ENCODE measurements around the gene SUN5.

The SUN5 gene

GRCh38 chr20:32987044-32987825 lies 17.0 kb downstream of the SUN5 start:
- Histone ChIP-seq H3K36me3 (ENCODE audit: control insufficient read depth, insufficient read depth, low read length) (no peaks in the 10 kb centered on the region), H3K4me3 (replicated peaks; ENCODE audit: low read depth, low read length) (no peak overlapping the region), H3K27me3 (replicated peaks; ENCODE audit: control insufficient read depth, insufficient read depth, low read length) (no peaks in the 10 kb centered on the region; the same call in 1 of the 2 replicates)
- TF ChIP-seq, protein P1, sequence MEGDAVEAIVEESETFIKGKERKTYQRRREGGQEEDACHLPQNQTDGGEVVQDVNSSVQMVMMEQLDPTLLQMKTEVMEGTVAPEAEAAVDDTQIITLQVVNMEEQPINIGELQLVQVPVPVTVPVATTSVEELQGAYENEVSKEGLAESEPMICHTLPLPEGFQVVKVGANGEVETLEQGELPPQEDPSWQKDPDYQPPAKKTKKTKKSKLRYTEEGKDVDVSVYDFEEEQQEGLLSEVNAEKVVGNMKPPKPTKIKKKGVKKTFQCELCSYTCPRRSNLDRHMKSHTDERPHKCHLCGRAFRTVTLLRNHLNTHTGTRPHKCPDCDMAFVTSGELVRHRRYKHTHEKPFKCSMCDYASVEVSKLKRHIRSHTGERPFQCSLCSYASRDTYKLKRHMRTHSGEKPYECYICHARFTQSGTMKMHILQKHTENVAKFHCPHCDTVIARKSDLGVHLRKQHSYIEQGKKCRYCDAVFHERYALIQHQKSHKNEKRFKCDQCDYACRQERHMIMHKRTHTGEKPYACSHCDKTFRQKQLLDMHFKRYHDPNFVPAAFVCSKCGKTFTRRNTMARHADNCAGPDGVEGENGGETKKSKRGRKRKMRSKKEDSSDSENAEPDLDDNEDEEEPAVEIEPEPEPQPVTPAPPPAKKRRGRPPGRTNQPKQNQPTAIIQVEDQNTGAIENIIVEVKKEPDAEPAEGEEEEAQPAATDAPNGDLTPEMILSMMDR (IDR thresholded peaks at IDR 0.05; ENCODE audit: insufficient read depth, low read length, poor library complexity, severe bottlenecking) = no peak
- no peak for DNase-seq (ENCODE audit: extremely low read depth, insufficient read length)

DNA sequence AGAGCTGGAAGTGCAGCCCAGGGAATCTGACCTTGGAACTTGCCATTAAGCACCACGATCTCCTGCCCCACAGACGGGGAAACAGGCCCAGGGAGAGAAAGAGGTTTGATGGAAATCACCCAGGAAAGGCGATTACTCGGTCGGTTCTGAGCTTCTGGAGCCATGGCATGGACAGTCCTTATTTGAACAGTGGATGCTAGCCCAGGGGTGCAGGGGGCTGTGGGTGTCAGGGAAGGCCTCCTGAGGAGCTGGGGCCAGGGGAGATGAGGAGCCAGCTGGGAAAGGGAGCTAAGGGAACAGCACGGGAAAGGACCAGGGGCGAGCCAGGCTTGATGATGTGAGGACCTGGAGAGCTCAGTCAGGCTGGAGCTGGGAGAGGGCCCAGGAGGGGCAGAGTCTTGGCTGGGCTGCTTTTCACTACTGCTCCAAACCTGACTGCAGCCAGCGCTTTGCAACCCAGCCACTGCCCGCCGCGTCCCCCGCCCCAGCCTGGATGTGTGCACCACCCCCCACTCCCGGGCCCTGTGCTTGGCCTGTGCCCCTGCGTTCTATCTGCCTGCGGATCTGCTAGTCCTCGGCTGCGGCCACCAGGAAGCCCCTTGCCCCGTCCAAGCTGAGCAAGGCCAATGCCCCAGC lies 17.8 kb downstream of the SUN5 start:
- no peak for DNase-seq (ENCODE audit: extremely low read depth, insufficient read length)

DNA sequence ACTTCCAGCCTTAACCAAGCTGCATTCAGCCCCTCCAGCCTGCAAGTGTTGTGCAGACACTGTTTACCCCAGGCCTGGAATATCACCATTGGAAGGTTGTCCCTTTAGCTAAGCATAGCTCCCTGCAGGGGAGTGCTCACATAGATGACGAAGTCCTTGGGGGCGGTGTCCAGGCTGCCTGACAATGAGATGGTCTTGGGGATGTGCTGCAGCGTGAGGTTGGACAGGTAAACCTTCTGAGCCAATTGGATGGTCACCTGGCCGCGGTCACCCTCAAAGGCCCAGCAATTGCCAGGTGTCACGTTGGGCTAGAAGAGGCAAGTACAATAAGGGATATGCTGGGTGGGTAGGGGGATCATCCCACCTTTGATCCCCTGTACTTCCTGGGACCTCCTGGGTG lies 18.6 kb downstream of the SUN5 start:
- Histone ChIP-seq H3K27me3 (replicated peaks; ENCODE audit: control insufficient read depth, insufficient read depth, low read length) (no peaks in the 10 kb centered on the region; the same call in 1 of the 2 replicates), H3K4me3 (replicated peaks; ENCODE audit: low read depth, low read length) (no peak overlapping the region)

More for the DNA sequence above, 17.8 kb downstream of the SUN5 start:
- Histone ChIP-seq H3K27me3 (replicated peaks; ENCODE audit: control insufficient read depth, insufficient read depth, low read length) (no peaks in the 10 kb centered on the region; the same call in 1 of the 2 replicates), H3K4me3 (replicated peaks; ENCODE audit: low read depth, low read length) (no peak overlapping the region), H3K36me3 (ENCODE audit: control insufficient read depth, insufficient read depth, low read length) (no peaks in the 10 kb centered on the region)
- TF ChIP-seq, protein P1 (IDR thresholded peaks at IDR 0.05; ENCODE audit: insufficient read depth, low read length, poor library complexity, severe bottlenecking) = no peak

GRCh38 chr20:32984631-32985354 lies 19.4 kb downstream of the SUN5 start:
- H3K36me3 ChIP-seq (ENCODE audit: control insufficient read depth, insufficient read depth, low read length) = no peaks in the 10 kb centered on the region
- no peak for DNase-seq (ENCODE audit: extremely low read depth, insufficient read length)

More for the DNA sequence above, 18.6 kb downstream of the SUN5 start:
- no peaks in the 10 kb centered on the region for H3K36me3 ChIP-seq (ENCODE audit: control insufficient read depth, insufficient read depth, low read length)
- TF ChIP-seq, protein P1 (IDR thresholded peaks at IDR 0.05; ENCODE audit: insufficient read depth, low read length, poor library complexity, severe bottlenecking) = no peak
- no peak for DNase-seq (ENCODE audit: extremely low read depth, insufficient read length)

GRCh38 chr20:32984196-32984595 lies 20.0 kb downstream of the SUN5 start:
- Histone ChIP-seq H3K27me3 (replicated peaks; ENCODE audit: control insufficient read depth, insufficient read depth, low read length) (no peaks in the 10 kb centered on the region; the same call in 1 of the 2 replicates), H3K4me3 (replicated peaks; ENCODE audit: low read depth, low read length) (no peak overlapping the region), H3K36me3 (ENCODE audit: control insufficient read depth, insufficient read depth, low read length) (no peaks in the 10 kb centered on the region)
- DNase-seq (ENCODE audit: extremely low read depth, insufficient read length) = no peak
- TF ChIP-seq, protein P1 (IDR thresholded peaks at IDR 0.05; ENCODE audit: insufficient read depth, low read length, poor library complexity, severe bottlenecking) = no peak

More at GRCh38 chr20:32984631-32985354, 19.4 kb downstream of the SUN5 start:
- H3K4me3 ChIP-seq (replicated peaks; ENCODE audit: low read depth, low read length) = no peak overlapping the region
- TF ChIP-seq, protein P1 (IDR thresholded peaks at IDR 0.05; ENCODE audit: insufficient read depth, low read length, poor library complexity, severe bottlenecking) = no peak
- H3K27me3 ChIP-seq (replicated peaks; ENCODE audit: control insufficient read depth, insufficient read depth, low read length) = no peaks in the 10 kb centered on the region; the same call in 1 of the 2 replicates

Data from GM06990 (cell line).